Middle frontal gyrus (tissue), 1 donor: ENCODE data around the gene COQ8B.

ENCODE experiments used
- DNase-seq: peaks from one replicate; pipeline ENCODE4 v3.0.0-alpha.2; 2015; ENCODE audit warnings: low spot score; ENCODE audit errors: extremely low spot score

The COQ8B gene

GRCh38 chr19:40691421-40692211 is 25.1 kb downstream of the COQ8B start:
- no peak for DNase-seq

DNA sequence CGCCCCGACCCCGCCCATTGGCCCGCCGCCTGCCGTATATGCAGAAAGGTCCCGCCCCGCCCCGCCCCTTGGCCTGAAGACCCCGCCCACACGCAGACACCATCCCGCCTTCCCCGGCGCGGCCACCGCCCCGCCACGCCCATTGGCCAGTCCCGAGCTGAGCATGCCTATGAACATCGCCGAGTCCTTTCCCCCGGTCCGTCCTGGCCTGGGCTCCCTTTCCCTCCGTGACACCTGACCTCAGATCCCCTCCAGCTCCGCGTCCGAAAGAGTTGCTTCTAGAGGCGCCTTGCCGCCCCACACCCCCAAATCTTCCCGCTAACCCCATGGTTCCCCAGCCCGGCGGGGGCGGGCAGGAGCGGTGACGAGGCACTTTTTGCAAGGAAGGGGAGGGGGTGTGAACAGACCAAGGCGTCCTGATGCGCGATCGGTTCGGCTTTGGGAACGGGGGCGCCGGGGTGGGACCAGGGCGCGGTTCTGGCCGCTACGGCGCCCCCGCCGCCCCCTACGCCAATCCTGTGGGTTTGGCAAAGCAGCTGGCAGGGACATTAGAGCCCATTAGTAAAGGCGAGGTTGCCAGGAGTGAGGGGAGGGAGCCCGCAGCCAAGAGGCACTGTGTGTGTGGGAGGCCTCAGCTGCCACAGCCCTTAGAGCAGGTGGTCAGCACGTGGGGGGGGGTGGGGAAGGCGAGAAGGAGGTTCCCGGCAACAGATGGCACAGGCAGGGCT is 25.8 kb downstream of the COQ8B start:
- DNase-seq = peak; percentile 71

DNA sequence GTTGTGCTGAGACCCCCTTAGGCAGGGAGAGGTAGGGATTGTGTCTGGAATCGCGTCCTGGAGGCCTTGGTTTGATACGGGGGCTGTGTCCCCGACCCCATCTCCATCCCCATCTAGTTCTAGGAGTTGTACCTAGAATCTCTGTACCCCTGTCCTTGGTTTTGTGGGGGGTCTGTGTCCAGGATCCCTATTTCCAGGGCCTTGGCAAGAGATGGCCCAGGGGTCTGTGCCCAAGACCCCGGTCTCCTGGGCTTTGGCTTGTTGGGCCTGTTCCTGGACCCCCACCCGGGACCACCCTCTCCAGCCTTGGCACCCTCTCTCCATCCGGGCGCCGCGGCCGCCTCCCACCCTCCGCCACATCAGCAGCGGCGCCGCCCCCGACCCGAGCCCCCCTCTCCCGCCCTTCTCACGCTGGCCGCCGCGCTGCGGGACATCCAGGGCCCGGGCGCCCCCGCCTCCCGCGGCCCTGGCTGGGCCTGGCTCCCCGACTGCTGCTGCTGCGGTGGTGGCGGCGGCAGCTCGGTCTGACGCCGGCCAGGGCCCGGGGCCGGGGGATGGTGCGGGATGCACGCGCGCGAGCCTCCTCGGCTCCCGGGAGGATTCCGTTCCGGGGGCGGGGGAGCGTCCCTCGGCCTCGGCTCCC is 26.5 kb downstream of the COQ8B start, which contains the start of gene NUMBL:
TSS of gene NUMBL (minus strand) at position 602 of the 643 bp plus-strand sequence. CDS start at position 434, 168 bp downstream.
- no peak for DNase-seq

- DNase-seq = no peak
Observed at GRCh38 chr19:40689339-40690049, 27.2 kb downstream of the COQ8B start.

DNA sequence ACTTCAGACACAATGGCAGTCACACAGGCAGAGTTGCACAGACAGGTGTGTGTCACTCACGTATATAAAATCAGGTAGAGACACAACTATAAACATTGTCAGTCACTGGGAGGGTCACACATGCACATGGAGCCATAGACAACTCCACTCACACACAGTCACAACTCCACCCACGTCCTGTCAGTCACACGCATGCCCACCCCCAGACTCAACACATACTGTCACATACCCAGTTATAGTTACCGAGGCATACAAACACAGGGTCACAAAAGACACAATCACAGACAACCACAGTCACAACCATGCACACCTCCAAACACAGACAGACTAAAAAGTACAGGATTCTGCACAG is 27.7 kb downstream of the COQ8B start:
- no peak for DNase-seq

DNA sequence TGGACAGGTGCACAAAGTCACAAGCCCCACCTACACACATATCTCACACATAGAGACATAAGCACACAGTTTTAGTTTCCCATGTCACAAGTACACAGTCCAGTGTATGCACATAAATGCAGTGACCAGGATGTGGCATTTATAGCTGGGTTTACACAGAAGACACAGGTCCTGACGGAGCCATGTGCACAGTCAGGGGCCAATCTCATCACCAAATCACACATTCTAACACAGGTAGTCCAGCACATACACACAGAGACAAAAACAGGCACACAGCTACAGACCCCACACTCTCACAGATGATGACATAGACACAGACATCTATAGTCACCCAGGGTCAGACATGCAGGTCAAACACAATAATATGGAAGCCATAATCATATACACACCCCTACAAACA is 28.4 kb downstream of the COQ8B start:
- no peak for DNase-seq

- DNase-seq = no peak
Observed at GRCh38 chr19:40687525-40688016, 29.1 kb downstream of the COQ8B start.

DNA sequence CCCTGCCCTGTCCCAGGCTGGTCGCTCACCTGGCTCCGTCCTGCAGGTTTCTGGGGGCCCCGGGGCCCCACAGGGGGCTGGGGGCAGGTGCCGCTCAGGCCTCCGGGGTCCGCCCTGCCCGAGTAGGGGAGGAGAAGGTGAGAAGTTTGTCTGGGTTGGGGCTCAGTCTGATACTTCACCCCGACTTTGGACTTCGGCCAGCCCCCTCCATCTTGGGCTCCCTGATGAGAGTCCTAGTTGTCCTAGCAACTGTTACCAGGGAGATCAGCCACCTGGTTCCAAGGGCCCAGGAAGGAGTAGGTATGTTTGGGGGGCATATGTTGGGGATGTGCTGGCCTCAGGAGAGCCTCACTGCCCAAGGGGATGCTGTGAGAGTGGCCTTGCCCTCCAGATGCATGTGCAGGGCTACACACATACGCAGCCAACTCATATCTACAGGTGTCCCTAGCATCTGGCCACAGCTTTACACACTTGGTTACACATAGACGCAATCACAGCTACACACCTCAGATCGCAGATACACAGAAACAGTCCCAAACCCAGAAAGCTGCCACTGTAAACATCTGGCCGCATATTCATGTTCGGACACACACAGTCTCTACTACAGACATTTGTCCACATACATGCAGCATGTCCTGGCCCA is 29.7 kb downstream of the COQ8B start:
- no peak for DNase-seq

DNA sequence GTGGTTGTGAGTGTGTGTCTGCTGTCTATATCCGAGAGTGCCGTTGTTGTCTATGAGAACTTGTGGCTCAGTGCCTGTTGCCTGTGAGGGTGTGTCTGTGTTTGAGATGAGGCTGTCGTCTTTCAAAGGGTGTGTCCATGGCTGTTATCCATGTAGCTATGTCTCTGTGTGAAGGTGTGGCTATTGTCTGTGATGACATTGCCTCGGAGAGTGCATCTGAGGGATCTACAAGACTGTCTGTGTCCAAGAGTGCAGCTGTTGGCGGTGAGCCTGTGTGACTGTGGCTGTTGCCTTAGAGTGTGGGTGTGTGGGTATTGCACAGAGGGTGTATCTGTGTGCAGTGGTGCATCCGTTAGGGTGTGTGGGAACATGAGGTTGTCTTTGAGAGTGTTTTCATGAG is 31.1 kb downstream of the COQ8B start:
- no peak for DNase-seq

DNA sequence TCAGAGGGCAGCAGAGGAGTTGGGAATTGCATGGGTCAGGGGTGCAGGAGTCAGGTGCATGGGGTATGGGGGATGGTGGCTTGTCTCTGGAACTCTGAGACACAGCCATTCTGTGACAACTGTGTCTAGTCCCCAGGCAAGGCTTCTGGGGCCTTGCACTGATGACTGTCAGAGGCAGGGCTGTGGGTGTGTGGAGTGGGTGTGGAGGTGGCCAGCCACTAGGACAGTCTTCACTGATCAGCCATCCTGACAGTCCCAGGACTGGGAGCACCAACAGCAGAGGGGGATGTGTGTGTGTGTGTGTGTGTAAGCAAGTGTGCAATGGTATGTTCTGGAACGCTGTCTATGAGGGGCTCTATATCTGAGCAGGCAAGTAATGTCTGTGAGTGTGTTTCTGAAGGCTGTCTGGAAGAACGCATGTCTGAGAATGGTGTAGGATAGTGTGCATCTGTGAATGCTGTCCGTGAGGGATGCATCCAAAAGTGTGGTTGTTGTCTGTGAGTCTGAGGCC is 31.6 kb downstream of the COQ8B start:
- no peak for DNase-seq

- DNase-seq = no peak
Observed at GRCh38 chr19:40684280-40684679, 32.4 kb downstream of the COQ8B start.

DNA sequence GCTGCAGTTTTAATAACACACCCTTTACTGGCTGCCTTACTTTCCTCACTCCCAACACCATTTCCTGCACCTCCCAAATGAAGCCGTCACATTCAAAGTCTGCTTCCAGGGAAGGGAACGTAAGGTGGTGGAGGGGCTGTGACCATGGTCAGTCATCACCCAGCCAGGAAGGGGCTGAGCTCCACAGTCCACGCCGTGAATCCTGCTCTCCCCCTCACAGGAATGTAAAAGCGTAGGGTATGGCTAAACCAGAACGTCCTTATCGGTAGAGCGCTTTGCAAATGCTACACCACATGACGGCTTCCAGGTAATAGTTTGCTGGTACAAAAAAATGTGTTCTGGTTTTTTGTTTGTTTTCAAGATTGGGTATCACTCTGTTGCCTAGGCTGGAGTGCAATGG is 33.2 kb downstream of the COQ8B start:
- no peak for DNase-seq

- no peak for DNase-seq
Observed at GRCh38 chr19:40682431-40682964, 34.2 kb downstream of the COQ8B start.

DNA sequence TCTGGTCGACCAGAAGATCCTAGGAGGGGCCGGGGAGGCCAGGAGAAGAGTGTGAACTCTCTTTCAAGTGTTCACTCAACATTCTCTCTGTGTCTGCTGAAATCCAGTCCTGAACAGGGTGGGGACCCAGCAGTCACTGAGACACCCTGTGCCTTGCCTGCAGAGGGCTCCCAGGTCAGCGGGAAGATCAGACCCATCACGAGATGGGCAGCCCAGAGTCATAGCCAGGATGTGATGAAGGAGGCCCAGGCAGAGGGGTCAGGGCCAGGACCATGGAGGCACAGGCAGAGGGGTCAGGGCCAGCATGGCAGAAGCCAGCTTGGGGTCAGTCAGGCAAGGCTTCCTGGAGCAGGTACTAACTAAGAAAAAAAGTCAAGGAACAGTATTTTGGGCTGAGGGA is 35.6 kb downstream of the COQ8B start:
- DNase-seq = no peak

DNA sequence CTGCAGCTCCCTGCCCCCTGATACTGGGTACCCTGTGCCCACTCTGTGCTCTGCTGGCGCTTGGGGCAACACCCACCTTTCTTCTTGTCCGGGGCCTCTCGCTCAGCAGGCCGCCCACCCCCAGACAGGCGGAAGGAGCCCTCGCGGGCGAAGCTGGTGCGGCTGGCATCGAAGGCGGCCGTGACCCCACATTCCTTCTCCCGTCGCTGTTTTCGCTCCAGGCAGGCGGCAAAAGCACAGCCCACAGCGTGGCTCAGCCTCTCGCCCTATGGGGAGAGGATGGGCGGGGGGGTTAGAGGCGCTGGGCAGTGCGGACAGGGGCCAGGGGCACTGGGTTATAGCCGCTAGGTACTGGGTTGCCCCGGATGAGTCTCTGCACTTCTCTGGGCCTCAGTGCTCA is 39.5 kb downstream of the COQ8B start:
- no peak for DNase-seq

- DNase-seq = no peak
Observed at GRCh38 chr19:40674291-40674690, 42.4 kb downstream of the COQ8B start.

- DNase-seq = no peak
Observed at GRCh38 chr19:40673397-40673796, 43.3 kb downstream of the COQ8B start.

- no peak for DNase-seq
Observed at GRCh38 chr19:40672573-40673299, 44.0 kb downstream of the COQ8B start.

DNA sequence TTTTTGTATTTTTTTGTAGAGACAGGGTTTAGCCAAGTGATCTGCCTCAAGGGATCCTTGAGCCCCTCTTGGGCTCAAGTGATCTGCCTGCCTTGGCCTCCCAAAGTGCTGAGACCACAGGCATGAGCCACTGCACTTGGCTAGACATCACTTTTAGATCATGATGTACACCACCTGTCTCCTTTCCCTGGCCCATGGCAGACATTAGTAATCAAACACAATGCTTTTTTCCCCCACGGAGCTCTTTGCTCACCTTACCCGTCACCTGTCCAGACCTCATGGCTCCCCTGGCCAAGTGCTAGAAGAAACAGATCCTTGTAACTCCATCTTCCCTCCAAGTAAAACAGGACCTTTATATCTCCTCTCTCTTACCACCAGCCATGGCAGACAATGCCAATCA is 44.6 kb downstream of the COQ8B start:
- no peak for DNase-seq

DNA sequence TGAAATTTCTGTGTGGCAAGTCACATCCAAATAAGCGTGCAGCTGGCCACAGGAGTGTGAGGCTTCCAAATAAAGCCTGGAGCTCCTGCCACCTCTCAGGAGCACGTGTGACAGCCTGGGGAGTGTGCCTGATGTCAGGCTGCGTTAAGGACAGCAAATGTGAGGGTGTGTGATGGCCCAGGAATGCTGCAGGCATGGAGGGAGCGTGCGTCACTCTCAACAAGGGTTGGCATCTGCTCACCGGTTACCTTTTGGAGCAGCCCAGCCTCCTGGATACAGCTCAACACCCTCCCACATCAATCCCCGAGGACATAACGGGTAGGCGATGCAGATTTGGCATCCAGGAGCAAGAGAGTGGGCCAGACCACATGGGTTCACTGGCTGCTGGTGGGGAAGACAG is 45.3 kb downstream of the COQ8B start:
- DNase-seq = peak; percentile 62
